Fibroblast of lung (primary cell): ENCODE results near the gene LPGAT1.

ENCODE experiments used
- EZH2 ChIP-seq: IDR thresholded peaks from 2 replicates; pipeline ENCODE4 v1.5.1; 2012; ENCODE audit warnings: low read length, control low read depth, mild to moderate bottlenecking; ENCODE audit errors: missing control alignments
- TF ChIP-seq, protein P1 (sequence below), 2 donors: IDR thresholded peaks in 1 of 2; conservative IDR thresholded peaks in 1 of 2; 1 replicate in 1 of 2; 2 replicates in 1 of 2; pipeline ENCODE4 v1.5.1; 2011 to 2012; ENCODE audit warnings: low read length in 2 of 2, control low read depth in 1 of 2, inconsistent platforms in 1 of 2, low read depth in 1 of 2, mild to moderate bottlenecking in 1 of 2

DNA sequence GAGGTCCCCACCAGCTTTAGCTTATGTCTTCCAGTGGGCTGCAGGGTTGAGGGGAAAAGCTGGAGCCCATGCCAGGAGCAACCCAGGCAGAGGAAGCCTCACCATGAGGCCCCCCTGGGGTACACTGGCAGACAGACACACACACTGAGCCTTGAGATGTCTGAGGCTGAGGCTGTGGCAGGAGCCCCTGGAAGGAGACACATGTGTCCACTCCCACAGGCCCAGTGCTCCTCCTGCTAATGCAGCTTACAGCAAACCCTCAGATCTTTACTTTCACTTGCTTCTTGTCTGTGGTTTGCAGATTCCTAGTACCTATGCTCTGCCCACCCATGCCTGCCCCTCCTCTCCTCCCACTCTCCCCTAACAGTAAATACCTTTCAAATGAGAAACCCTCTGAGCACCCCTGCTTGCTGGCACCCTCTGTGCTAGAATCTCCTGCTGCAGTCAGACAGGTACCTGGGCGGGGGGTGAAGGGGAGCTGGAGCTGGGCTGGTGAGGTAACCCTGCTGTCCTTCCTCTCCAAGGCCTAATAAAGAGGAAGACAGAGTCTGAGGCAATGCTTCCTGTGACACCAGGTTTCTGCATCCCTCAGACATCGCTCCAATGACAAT, 91.8 kb downstream of the LPGAT1 start:
- TF ChIP-seq, protein P1, sequence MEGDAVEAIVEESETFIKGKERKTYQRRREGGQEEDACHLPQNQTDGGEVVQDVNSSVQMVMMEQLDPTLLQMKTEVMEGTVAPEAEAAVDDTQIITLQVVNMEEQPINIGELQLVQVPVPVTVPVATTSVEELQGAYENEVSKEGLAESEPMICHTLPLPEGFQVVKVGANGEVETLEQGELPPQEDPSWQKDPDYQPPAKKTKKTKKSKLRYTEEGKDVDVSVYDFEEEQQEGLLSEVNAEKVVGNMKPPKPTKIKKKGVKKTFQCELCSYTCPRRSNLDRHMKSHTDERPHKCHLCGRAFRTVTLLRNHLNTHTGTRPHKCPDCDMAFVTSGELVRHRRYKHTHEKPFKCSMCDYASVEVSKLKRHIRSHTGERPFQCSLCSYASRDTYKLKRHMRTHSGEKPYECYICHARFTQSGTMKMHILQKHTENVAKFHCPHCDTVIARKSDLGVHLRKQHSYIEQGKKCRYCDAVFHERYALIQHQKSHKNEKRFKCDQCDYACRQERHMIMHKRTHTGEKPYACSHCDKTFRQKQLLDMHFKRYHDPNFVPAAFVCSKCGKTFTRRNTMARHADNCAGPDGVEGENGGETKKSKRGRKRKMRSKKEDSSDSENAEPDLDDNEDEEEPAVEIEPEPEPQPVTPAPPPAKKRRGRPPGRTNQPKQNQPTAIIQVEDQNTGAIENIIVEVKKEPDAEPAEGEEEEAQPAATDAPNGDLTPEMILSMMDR (conservative IDR thresholded peaks at IDR 0.05 in 1 of 2, IDR thresholded peaks at IDR 0.05 in 1 of 2; ENCODE audit: low read depth in 1 of 2, low read length in 2 of 2): no peak
- no peak for TF ChIP-seq EZH2
